Measurements from ENCODE around the gene METTL26.

- TF ChIP-seq CTCF (IDR thresholded peaks at IDR 0.05): no peak
- no peak for TF ChIP-seq POLR2A (IDR thresholded peaks at IDR 0.05)
- TF ChIP-seq EP300 (IDR thresholded peaks at IDR 0.05): no peak
Measured at GRCh38 chr16:631808-632358, 4.2 kb downstream of the METTL26 start.
